Measurements from ENCODE around the gene MIX23.

DNA sequence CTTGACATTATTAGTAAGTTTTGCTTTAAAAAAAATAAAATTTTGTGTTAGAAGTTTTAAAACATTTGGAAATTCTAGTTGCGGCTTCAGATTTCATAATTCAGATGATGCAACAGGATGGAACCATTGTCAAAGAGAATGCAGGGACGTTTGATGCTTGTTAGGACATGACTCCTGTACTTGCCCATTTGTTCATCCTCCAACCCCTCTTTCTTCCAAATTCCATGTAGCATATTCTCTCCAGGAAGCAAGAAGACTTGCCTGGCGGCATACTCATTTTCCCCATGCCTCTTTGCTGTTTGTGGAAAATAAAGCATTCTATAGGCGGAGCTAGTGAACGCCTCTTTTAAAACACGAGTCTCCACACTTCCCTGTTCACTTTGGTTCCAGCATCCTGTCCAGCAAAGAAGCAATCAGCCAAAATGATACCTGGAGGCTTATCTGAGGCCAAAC is 58.1 kb downstream of the MIX23 start, which contains the start of gene CSTA:
- TF ChIP-seq, protein P1, sequence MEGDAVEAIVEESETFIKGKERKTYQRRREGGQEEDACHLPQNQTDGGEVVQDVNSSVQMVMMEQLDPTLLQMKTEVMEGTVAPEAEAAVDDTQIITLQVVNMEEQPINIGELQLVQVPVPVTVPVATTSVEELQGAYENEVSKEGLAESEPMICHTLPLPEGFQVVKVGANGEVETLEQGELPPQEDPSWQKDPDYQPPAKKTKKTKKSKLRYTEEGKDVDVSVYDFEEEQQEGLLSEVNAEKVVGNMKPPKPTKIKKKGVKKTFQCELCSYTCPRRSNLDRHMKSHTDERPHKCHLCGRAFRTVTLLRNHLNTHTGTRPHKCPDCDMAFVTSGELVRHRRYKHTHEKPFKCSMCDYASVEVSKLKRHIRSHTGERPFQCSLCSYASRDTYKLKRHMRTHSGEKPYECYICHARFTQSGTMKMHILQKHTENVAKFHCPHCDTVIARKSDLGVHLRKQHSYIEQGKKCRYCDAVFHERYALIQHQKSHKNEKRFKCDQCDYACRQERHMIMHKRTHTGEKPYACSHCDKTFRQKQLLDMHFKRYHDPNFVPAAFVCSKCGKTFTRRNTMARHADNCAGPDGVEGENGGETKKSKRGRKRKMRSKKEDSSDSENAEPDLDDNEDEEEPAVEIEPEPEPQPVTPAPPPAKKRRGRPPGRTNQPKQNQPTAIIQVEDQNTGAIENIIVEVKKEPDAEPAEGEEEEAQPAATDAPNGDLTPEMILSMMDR (IDR thresholded peaks at IDR 0.05), result no peak
- TF ChIP-seq POLR2A (IDR thresholded peaks at IDR 0.05), result no peak

Measured in thyroid gland (tissue), 4 donors.